Fibroblast of mammary gland (primary cell): ENCODE data around the gene ATRIP.
"Not testable (repeated sequence)": the region's sequence is repeated elsewhere in the genome, so short reads cannot be mapped to it uniquely, and the experiment has no call there.

Experiments used
- DNase-seq: peaks from one replicate; pipeline ENCODE4 v3.0.0-alpha.2; 2010; ENCODE audit warnings: low read depth
- H3K4me3 ChIP-seq: 2 replicates; pipeline ENCODE4 v1.5.1; 2011; ENCODE audit warnings: low read depth, mild to moderate bottlenecking, low read length, moderate library complexity; ENCODE audit not compliant: control insufficient read depth
- CTCF ChIP-seq: conservative IDR thresholded peaks from 2 replicates; pipeline ENCODE4 v1.5.1; 2011; ENCODE audit warnings: low read depth, low read length, inconsistent platforms; ENCODE audit not compliant: control insufficient read depth, insufficient read depth

ATRIP gene

DNA sequence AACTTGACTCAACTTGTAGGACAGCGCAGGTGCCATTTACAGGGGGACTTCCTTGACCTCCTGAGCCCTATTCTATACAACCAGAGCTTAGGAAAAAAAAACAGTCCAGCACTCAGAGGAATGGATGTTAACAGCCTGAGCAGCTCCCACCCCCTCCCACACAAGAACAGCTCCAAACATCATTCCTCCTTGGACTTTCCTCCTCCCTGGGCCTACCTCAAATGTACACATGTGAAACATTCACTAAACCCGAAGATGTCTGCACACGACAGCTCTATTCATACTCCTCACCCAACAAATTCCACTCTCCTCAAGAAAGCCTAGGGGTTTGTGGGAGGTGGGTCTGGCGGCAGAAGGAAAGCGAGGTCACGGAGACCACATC, 503 bp upstream of the ATRIP start:
- TF ChIP-seq CTCF = no peak
- no peak for DNase-seq
- peak overlapping the region; percentile 87 for H3K4me3 ChIP-seq

DNA sequence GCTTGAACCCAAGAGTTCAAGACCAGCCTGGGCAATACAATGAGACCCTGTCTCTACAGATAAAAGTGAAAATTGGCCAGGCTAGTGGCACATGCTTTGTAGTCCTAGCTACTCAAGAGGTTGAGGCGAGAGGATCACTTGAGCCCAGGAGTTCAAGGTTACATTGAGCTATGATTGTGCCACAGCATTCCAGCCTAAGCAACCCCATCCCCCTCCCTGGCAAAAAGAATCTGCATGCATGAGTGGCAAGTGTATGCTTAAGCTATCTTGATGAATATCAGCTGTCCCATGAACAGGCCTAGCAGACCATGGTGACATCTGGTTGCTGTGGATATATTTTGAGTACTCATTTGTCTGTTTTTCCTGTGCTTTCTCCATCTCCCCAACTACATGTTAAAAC, 4.7 kb downstream of the ATRIP start:
- no peak for TF ChIP-seq CTCF
- no peak for DNase-seq
- H3K4me3 ChIP-seq = no peak overlapping the region

- no peak for DNase-seq
- no peak for TF ChIP-seq CTCF
These were observed 9.9 kb downstream of the ATRIP start for GRCh38 chr3:48456456-48456855.

GRCh38 chr3:48459331-48459730, 12.8 kb downstream of the ATRIP start:
- no peak for DNase-seq
- TF ChIP-seq CTCF = no peak
- H3K4me3 ChIP-seq = no peak overlapping the region

More at GRCh38 chr3:48456456-48456855, 9.9 kb downstream of the ATRIP start:
- H3K4me3 ChIP-seq = no peak overlapping the region

DNA sequence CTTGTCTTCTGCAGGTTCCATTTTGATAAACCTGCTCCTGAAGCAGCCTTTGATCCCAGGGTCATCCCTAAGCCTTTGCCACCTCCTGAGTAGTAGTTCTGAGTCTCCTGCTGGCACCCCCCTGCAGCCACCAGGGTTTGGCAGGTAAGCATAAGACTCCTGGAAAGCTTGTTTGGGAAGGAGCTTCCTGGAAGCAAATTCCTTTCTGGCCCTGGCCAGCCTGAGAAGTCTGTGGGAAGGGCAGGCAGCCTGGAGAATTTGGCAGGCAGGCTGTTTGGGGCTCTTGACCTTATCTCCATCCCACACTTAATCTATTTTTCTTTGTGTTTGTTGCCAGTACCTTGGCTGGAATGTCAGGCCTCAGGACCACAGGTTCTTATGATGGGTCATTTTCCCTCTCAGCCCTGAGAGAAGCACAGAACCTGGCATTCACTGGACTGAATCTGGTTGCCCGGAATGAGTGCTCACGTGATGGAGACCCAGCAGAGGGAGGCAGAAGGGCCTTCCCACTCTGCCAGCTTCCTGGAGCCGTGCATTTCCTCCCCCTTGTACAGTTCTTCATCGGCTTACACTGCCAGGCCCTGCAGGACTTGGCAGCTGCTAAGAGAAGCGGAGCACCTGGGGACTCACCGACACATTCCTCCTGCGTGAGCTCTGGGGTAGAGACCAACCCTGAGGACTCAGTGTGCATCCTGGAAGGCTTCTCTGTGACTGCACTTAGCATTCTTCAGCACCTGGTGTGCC, 13.4 kb downstream of the ATRIP start:
- H3K4me3 ChIP-seq = no peak overlapping the region
- TF ChIP-seq CTCF = no peak
- no peak for DNase-seq

GRCh38 chr3:48460517-48460902, 14.0 kb downstream of the ATRIP start:
- no peak for DNase-seq
- no peak overlapping the region for H3K4me3 ChIP-seq
- no peak for TF ChIP-seq CTCF

DNA sequence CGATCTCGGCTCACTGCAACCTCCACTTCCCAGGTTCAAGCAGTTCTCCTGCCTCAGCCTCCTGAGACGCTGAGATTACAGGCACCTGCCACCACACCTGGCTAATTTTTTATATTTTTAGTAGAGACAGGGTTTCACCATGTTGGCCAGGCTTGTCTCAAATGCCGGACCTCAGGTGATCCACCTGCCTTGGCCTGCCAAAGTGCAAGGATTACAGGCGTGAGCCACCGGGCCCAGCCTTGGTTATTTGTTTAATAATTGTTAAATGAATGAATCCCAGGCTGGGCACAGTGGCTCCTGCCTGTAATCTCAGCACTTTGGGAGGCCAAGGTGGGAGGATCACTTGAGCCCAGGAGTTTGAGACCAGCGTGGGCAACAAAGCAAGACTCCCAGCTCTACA, 15.2 kb downstream of the ATRIP start:
- H3K4me3 ChIP-seq, DNase-seq: not testable (repeated sequence)
